ENCODE measurements around the gene ALOX12B.
A peak's percentile ranks its signal among the peaks of the same experiment; 100 is the strongest.

Gene ALOX12B

DNA sequence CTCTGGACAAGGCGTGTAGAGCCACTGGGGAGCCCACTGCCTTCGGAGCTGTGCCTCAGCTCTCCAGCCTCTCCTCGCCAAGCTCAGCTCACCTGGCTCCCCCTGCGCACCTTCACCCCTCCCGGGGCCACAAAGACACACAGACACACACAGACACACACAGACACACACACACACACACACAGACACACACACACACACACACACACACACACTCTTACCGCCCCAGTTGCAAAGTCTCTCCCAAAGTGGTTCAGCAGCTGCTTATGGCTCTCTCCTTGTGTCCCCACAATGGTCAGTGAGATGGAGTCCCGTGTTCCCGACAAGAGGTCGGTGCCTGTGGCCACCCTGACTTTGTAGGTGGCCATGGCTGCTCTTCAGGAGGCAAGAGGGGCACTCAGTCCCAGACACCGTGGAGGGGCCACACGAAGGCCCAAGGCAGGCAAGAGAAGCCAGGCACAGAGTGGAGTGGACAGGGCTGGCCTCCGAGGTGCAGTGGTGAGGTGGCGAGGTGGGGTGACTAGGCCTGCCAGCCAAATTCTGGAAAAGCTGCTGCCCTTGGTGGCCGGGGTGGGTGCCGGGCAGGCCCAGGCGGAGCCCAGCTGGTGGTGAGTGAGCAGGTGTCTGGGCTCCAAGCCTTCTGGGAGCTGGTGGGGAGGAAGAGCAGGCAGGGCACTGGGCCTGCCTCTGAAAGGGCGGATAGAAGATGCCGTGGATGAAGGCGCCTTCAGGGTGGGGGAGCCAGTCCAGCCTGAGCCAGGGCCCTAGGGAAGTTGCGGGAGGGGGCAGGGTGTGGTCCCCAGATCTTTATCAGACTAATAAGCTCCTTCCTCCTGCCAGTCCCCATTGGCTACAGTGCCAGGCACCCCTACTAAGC is at the start of gene ALOX12B:
Gene ALOX12B (minus strand): TSS at position 642 of the 877 bp plus-strand sequence. CDS start 274 bp downstream, at position 368.
- no peak for DNase-seq (ENCODE audit: low read depth in 2 of 2)

DNA sequence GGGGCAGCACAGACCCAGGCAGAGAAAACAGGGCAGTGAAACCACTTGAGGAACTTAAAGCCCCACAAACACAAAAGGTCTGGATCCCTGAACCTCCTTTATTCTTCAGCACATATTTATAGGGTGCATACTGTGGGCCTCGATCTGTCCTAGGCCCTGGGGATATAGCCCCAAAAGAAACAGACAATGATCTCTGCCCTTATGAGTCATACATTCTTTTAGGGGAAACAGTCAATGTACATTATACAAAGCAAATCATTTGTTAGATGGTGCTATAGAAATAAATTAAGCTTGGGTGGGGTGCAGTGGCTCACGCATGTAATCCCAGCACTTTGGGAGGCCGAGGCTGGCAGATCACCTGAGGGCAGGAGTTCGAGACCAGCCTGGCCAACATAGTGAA is 46.4 kb upstream of the ALOX12B start:
- DNase-seq (ENCODE audit: low read depth in 2 of 2): no peak

DNA sequence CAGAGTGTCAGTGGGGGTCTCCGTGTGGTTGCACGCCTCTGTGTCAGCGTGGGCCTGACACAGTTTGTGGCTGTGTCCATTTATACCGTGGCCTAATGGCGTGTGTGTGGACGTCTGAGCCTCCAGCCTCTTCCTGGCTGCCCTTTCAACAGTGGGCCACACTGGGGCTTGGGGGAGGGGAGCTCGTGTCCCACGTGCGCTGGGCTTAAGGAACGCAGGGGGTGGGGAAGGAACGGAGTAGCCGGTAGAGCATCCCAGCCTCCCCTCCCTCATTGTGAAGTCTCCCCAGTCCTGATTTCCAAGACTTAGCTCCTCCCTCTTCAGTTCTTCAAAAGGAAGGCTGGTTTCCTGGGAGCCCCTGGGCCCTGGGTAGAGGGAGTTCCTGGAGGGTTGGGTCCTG is 45.9 kb upstream of the ALOX12B start:
- DNase-seq (ENCODE audit: low read depth in 2 of 2): no peak

DNA sequence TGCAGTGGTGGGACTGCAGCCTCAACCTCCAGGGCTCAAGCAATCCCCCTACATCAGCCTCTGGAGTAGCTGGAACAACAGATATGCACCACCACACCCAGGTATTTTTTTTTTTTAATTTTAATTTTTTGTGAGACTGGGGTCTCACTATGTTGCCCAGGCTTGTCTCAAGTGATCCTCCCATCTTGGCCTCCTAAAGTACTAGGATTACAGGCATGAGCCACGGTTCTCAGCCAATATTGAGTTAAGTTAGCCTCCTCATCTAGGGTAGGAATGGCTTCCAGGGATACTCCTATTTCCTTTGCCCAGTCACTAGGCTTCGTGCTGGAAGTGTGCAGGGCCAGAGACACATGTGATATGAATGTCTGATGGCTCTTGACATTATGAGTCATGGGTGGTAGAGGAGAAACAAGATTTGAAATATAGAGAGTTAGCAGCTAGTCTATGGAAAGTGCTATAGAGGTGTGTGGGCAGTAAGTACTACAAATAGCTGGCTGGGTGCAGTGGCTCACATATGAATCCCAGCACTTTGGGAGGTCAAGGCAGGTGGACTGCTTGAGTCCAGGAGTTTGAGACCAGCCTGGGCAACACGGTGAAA is 44.4 kb upstream of the ALOX12B start:
- DNase-seq (ENCODE audit: low read depth in 2 of 2): no peak

DNA sequence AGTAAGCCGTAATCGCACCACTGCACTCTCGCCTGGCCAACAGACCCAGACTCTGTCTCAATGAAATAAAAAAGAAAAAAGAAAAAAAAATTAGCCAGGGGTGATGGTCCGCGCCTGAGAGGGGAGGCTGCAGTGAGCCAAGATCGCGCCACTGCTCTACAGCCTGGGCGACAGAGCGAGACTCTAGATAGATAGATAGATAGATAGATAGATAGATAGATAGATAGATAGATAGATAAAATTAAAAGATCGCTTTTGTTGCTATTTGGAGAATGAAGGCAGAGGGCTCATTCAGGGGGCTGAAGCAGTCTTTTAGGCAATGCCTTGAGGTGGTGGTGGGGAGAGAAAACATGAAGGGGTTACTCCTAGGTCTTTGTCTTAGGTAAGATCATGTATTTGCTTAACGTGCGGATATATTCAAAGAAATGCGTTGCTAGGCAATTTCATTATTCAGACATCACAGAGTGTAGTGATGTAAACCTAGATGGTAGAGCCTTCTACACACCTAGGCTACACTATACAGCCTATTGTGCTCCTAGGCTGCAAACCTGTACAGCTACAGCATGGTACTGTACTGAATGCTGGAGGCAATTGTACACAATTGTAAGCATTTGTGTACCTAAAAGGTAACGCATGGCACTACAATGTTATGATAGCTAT is 40.7 kb upstream of the ALOX12B start:
- DNase-seq (ENCODE audit: low read depth in 2 of 2): no peak

DNA sequence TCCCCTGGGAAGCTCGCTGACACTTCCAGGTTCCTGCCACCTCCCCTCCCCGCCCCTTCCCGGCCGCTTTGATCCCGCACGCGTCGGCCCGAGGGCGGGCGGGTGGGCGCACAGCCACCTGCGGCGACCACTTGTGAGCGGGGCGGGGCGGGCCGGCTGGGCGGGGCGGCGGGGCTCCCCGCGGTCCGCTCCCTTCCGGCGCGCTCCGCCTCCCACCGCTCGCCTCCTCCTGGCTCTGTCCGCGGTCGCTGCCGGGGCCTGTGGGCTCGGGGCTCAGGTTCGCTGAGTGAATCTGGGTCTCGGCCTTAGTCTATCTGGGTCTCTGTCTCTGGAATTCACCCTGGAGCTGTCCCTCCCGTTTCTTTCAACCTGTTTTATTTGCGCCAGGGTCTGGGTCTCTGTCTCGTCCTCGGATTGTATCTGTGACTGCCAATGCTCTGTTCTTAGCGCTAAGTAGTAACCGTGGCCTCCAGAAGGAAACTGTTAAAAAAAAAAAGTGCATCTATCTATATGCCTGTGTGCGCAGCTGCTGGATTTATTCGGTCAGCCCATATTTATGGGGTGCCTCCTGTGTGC is 39.1 kb upstream of the ALOX12B start:
- peak in 1 of 2 donors; percentile 58 for DNase-seq (ENCODE audit: low read depth in 2 of 2)

DNA sequence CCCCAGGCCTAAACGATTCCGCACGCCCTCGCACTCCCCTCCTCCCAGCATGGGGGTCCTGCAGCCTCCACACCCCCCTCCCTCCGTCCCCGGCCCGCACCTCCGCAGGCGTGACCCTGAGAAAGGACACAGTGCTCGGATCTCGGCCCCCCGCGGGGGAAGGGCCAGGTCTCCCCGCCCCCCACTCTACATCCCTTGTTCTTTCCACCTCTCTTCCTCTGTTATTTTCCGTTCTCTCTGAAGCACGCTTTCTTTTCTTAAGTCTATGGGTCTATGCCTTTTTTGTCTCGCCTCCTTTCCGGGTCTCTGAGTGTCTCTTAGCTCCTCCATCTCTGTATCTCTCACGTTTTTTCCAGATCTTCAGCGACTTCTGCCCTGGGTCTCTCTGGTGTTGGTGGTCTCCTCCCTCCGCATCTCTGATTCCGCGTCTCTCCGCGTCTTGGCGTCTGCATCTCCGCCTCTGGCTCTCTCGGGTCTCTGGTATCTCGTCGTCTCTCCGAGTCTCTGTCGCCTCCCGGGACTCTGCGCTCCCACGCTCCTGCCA is 38.5 kb upstream of the ALOX12B start:
- peak in 1 of 2 donors; percentile 20 for DNase-seq (ENCODE audit: low read depth in 2 of 2)

DNA sequence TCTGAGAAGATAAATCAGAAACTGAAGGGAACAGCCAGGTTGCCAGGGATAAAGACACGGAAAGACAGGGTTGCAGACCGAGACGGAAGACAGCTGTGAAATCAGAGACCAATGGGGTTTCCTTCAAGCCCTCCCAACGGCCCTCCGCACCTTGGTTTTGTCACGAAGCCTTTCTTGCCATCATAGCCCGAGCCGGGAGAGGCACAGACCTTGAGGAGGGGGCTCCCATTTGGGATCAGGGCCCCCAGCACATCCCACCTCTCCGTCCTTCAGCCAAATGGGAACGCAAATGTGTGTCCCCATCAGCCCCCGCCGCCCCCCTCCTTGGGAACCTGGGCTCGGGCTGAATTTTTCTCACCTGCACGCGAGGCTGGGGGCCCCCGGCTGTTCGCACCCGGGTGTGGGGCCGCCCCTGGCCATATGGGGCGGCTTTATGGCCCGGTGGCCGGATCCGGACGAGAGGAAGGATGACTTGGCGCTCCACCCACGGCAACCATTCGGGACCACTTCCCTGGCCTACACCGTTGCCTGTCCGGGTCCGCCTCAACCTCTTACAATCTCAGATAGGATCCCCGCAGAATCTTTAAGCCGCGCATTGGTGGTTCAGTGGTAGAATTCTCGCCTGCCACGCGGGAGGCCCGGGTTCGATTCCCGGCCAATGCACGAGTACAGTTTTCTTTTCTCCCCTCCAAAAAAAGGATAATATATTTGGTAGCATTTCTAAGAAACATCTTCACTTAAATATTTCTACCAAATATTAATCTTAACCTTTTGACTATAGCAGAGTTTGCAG is 37.8 kb upstream of the ALOX12B start:
- DNase-seq (ENCODE audit: low read depth in 2 of 2): peak; percentile 85 to 97

DNA sequence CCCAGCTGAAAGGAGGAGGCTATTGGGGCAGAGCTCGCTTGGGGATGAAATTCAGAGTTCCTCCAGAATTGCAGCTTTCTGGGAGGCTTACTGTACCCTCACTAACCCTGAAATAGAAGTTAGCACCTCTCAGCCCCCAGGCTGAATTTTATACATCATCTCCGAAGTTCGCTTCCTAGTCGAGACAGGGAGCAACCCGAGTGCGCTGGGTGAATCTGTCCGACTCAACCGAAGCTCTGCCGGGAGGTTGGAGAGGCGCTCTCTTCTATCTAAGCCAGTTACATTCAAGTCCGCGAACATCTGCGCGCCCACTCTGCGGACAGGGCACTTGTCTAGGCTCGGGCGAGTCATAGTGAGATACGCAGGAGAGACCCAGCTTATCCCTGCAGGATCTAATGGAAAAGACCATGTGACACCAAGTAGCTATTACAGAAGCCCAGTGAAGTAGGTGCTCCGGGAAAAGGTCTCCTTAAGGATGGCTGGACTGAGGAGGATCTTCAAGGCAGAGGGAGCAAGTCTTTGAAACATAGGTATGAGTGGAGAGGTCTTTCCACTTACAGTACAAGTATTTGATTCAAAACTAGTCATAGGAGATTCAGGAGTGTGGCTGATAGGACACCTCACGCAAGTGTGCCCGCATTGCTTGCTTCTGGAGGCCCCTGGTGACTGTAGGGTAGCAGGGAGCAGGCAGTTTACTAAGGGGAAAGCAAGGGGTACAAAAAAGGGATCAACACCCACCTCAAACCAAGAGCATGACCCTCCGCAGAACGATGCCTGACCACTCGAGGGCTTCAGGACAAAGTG is 37.0 kb upstream of the ALOX12B start:
- no peak for DNase-seq (ENCODE audit: low read depth in 2 of 2)

DNA sequence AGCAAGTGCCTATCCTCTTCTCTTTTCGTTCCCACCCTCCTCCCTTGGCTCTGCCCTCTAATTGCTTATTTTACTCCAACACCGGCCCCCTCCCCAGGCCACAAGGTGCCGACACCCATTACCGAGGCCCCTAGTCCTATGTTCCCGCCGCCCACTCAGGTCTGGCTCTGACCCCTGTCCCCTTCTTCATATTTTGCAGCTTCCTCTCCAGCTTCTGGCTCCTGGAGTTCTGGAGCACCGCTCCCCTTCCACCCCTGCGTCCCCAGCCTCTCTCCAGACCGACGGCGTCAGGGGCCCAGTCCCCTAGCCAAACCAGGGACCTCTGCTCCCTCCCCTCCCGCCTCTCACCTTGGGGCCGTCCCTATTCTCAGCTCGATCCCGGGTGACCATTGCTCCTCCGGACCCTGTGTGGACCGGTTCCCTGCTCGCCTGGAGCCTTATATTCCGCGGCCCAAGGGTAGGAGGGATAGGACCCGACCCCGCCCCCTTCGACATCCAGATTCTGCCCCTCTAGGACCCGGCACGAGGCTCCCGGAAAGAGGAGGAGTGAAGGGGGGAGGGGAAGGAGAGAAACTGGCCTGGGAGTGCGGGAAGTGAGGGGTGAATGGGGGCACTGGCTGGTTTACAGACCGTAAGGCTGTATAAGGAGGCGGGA is 36.3 kb upstream of the ALOX12B start, which contains the start of gene HES7:
Gene HES7 (minus strand): TSS at position 412 of the 655 bp plus-strand sequence. CDS start 22 bp downstream, at position 390.
- peak in 1 of 2 donors; percentile 16 for DNase-seq (ENCODE audit: low read depth in 2 of 2)

DNA sequence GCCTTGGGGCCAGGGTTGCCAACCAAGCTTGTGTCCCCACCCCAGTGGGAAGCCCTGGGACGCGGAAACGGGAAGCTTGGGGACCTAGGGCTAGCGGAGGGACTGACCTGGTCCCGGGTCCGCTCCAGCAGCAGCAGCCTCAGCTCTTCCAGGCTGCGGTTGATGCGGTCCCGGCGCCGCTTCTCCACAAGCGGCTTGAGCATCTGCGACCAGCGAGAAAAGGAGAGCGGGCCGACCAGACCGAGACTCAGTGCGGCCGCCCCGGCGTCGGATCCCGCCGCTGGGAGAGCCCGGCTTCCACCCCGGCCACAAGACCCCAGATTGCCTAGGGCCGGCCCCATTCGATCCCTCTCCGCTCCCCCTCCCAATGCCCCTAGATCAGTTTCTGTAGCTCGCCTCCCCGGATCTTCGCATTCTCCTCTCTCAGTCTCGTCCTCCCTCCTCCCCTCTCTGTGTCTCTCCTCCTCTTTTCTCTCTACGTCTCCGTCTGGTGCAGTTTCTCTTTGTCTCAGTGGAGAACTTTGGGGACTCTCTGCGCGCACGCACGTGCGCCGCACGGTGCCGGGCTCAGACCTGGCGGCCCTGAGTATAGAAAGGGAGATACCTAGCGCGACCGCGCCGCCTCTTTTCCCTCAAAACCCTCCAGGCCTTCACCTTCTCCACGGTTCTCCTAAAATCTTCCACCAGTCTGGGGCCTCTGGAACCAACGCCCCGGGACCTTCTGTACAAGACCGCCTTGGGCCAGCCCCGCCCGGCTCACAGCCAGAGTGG is 35.6 kb upstream of the ALOX12B start:
- peak in 1 of 2 donors; percentile 43 for DNase-seq (ENCODE audit: low read depth in 2 of 2)

DNA sequence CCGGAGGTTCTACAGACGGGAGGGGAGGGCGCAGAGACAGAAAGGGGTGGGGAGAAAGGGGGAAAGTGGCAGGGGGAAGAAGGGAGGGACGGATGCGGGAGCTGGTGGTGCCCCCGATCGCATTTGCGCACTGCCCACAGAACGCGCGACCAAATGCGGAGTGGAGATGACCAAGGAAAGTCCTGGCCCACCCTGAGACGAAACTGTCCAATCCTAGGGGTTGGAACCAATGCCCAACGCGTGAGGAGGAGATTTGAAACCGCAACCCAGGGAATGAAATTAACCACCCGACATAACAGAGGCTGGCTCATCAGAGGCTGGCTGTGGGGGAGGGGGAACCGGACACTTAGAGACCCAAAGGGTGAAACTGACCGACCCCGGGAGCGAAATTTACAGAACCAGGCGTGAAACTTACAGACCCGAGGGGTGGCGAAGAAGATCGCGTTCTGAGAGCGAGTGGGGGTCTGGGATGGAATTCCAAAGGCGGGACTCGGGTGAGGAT is 35.0 kb upstream of the ALOX12B start:
- DNase-seq (ENCODE audit: low read depth in 2 of 2): peak in 1 of 2 donors; percentile 16

DNA sequence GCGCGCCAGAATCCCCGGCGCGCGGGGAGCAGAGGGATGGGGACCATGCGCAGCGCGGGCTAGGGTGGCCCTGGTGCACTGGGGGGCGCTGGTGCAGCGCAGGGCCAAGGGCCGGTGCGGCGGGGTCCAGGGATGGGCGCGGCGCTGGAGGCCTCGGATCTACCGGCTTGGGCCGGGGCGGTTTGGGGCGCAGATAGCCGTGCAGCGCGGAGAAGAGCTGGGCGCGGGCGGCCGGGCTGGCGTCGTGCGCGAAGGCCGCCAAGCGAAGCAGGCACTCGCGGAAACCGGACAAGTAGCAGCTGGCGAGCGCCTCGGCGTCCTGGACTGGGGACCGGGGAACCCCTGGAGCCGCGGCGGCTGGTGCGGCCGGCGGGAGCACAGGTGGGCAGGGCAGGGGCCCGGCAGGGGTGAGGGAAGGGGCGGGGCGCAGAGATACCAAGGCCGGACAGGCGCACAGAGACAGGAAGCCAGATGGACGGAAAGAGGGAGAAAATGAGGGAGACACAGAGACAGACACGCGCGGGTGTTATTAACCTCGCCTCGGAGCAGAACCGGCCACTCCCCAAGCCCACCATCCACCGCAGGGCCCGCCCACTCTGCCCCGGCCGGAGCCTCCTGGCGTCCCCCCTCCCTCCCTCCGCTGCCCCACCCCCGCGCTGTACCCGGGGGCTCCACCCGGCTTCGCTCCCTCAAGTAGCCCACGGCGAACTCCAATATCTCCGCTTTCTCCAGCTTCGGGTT is 34.3 kb upstream of the ALOX12B start:
- DNase-seq (ENCODE audit: low read depth in 2 of 2): peak in 1 of 2 donors; percentile 47

DNA sequence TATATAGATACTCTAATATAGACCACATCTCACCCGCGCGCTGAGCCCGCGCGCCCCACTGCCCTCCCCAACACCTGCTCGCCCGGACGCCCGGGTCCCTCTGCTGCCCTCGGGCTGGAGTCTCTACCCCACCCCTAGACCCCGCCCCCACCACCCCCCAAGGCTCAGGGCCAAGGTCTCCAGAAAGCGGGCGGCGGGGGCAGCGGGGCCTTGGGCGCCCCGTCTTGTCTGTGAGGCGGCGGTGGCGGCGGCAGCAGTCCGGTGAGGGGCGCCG is 33.8 kb upstream of the ALOX12B start:
- no peak for DNase-seq (ENCODE audit: low read depth in 2 of 2)

DNA sequence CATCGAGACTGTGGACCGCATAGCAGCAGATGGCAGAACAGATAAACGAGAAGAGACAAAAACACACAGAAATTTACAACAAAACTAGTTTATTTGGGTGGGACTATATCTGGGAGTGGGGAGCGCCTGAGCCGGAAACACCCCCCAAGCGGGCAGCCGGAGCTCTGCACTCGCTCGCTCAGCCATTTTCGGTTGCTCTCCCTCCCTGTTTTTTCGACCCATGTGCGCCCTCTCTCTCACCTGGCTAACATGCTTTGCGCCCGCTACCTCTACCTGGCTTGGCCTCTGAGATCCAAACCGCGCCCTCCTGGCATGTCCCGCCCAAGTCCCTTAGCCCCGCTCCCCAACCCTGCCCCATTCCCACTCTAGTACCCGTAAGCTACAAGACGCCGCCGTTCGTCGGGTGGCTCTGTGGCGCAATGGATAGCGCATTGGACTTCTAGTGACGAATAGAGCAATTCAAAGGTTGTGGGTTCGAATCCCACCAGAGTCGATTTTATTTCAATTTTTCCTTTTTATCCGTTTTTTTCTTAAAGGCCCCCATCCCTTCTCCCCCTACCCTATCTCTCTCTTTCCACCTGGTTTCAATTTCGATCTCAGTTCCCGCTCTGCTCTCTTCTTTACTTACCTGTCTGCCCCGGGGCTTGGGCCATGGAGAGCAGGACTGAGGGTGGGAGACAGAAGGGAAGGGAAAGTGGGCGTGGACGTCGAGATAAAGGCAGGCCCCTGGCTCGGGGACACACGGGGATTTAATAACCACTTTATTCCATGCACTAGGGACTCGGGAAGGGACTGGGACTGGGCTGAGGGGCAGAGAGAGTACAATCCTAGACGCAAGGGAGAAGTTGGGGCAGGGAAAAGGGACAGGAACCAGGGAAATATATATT is 33.2 kb upstream of the ALOX12B start:
- DNase-seq (ENCODE audit: low read depth in 2 of 2): peak; percentile 71 to 76

DNA sequence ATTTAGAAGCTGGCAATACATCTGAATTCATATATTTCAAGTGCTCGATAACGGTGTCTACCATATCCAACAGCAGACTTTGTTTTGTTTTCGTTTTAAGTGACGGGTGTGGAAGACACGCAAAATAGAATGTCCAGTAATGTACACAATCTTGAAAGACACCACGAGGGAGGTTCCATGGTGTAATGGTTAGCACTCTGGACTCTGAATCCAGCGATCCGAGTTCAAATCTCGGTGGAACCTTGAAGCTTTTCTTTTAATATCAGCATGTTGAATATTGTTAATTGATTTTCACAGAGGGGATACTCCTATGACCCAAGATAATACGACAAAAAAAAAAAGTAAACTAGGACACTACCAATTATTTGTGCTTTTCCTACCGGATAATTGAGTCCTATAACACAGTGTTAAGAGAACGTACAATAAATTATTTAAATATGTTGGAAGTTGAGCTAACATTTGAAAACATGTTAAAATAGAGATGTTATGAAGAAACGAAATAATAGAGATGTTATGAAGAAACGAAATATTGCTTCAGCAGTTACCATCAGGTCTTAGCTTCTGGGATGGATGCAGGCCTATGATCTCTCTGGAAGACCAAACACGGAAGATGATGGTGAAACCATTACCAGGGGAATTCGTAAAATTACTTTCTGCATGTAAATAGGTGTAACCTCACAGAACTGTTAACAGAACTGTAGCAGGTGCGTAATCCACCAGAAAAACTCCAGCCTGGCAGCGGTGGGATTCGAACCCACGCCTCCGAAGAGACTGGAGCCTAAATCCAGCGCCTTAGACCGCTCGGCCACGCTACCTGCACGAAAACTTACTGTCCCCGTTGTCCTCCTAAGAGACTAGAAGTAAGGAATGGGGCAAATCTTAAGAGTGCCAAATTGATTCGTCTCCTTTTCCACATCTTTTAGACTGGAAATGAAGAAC is 32.3 kb upstream of the ALOX12B start:
- peak; percentile 83 to 88 for DNase-seq (ENCODE audit: low read depth in 2 of 2)
